Measurements from ENCODE around the gene HRH1.
"Not testable (repeated sequence)": the region's sequence is repeated elsewhere in the genome, so short reads cannot be mapped to it uniquely, and the experiment has no call there.

The HRH1 gene

GRCh38 chr3:11172096-11172690 is 17.9 kb downstream of the HRH1 start:
- TF ChIP-seq POLR2A (IDR thresholded peaks at IDR 0.05; ENCODE audit: low read length) (no peak), GATA1 (IDR thresholded peaks at IDR 0.05; ENCODE audit: low read depth, low read length) (no peak)
- DNase-seq, result no peak

- no peak for DNase-seq
- TF ChIP-seq GATA1 (IDR thresholded peaks at IDR 0.05; ENCODE audit: low read depth, low read length), result no peak
- TF ChIP-seq POLR2A (IDR thresholded peaks at IDR 0.05; ENCODE audit: low read length), result no peak
Measured at GRCh38 chr3:11173828-11174465, 19.7 kb downstream of the HRH1 start.

GRCh38 chr3:11178421-11178820 is 24.1 kb downstream of the HRH1 start:
- TF ChIP-seq GATA1 (IDR thresholded peaks at IDR 0.05; ENCODE audit: low read depth, low read length) (no peak), POLR2A (IDR thresholded peaks at IDR 0.05; ENCODE audit: low read length) (no peak)

GRCh38 chr3:11184328-11184969 is 30.2 kb downstream of the HRH1 start:
- not testable (repeated sequence) for DNase-seq

More at GRCh38 chr3:11178421-11178820, 24.1 kb downstream of the HRH1 start:
- no peak for DNase-seq

- no peak for TF ChIP-seq POLR2A (IDR thresholded peaks at IDR 0.05; ENCODE audit: low read length)
- no peak for TF ChIP-seq GATA1 (IDR thresholded peaks at IDR 0.05; ENCODE audit: low read depth, low read length)
Measured at GRCh38 chr3:11185144-11185543, 30.9 kb downstream of the HRH1 start.

GRCh38 chr3:11185564-11186317 is 31.4 kb downstream of the HRH1 start:
- no peak for DNase-seq
- TF ChIP-seq POLR2A (IDR thresholded peaks at IDR 0.05; ENCODE audit: low read length) (no peak), GATA1 (IDR thresholded peaks at IDR 0.05; ENCODE audit: low read depth, low read length) (no peak)

More at GRCh38 chr3:11185144-11185543, 30.9 kb downstream of the HRH1 start:
- DNase-seq, result no peak

- TF ChIP-seq GATA1 (IDR thresholded peaks at IDR 0.05; ENCODE audit: low read depth, low read length), result no peak
- TF ChIP-seq POLR2A (IDR thresholded peaks at IDR 0.05; ENCODE audit: low read length), result no peak
- DNase-seq, result no peak
Measured at GRCh38 chr3:11186318-11186692, 32.0 kb downstream of the HRH1 start.

- DNase-seq, result no peak
Measured at GRCh38 chr3:11186771-11187191, 32.5 kb downstream of the HRH1 start.

GRCh38 chr3:11187681-11188080 is 33.4 kb downstream of the HRH1 start:
- TF ChIP-seq POLR2A (IDR thresholded peaks at IDR 0.05; ENCODE audit: low read length) (no peak), GATA1 (IDR thresholded peaks at IDR 0.05; ENCODE audit: low read depth, low read length) (no peak)
- no peak for DNase-seq

More at GRCh38 chr3:11186771-11187191, 32.5 kb downstream of the HRH1 start:
- no peak for TF ChIP-seq GATA1 (IDR thresholded peaks at IDR 0.05; ENCODE audit: low read depth, low read length)
- TF ChIP-seq POLR2A (IDR thresholded peaks at IDR 0.05; ENCODE audit: low read length), result no peak

GRCh38 chr3:11188231-11188630 is 33.9 kb downstream of the HRH1 start:
- TF ChIP-seq GATA1 (IDR thresholded peaks at IDR 0.05; ENCODE audit: low read depth, low read length), result no peak
- no peak for TF ChIP-seq POLR2A (IDR thresholded peaks at IDR 0.05; ENCODE audit: low read length)

GRCh38 chr3:11195201-11195600 is 40.9 kb downstream of the HRH1 start:
- TF ChIP-seq GATA1 (IDR thresholded peaks at IDR 0.05; ENCODE audit: low read depth, low read length) (no peak), POLR2A (IDR thresholded peaks at IDR 0.05; ENCODE audit: low read length) (no peak)
- DNase-seq, result no peak

More at GRCh38 chr3:11188231-11188630, 33.9 kb downstream of the HRH1 start:
- no peak for DNase-seq

- DNase-seq, result no peak
- TF ChIP-seq GATA1 (IDR thresholded peaks at IDR 0.05; ENCODE audit: low read depth, low read length), result no peak
- no peak for TF ChIP-seq POLR2A (IDR thresholded peaks at IDR 0.05; ENCODE audit: low read length)
Measured at GRCh38 chr3:11195721-11196332, 41.5 kb downstream of the HRH1 start.

- DNase-seq, result no peak
- no peak for TF ChIP-seq POLR2A (IDR thresholded peaks at IDR 0.05; ENCODE audit: low read length)
- TF ChIP-seq GATA1 (IDR thresholded peaks at IDR 0.05; ENCODE audit: low read depth, low read length), result no peak
Measured at GRCh38 chr3:11197484-11197883, 43.2 kb downstream of the HRH1 start.

- TF ChIP-seq POLR2A (IDR thresholded peaks at IDR 0.05; ENCODE audit: low read length) (no peak), GATA1 (IDR thresholded peaks at IDR 0.05; ENCODE audit: low read depth, low read length) (no peak)
- DNase-seq, result no peak
Measured at GRCh38 chr3:11198070-11198469, 43.8 kb downstream of the HRH1 start.

Data from erythroblast (primary cell).